Choroid plexus epithelial cell (primary cell): ENCODE measurements around the gene NDRG3.

Experiments
- DNase-seq: peaks from one replicate; pipeline ENCODE4 v3.0.0-alpha.2; 2010; ENCODE audit warnings: low read depth
- H3K4me3 ChIP-seq: 2 replicates; pipeline ENCODE4 v1.5.1; 2011; ENCODE audit warnings: low read depth, mild to moderate bottlenecking, control low read depth, low read length, moderate library complexity
- TF ChIP-seq, protein P1 (sequence below): conservative IDR thresholded peaks from 2 replicates; pipeline ENCODE4 v1.5.1; 2011; ENCODE audit warnings: low read depth, mild to moderate bottlenecking, control low read depth, inconsistent platforms, low read length, moderate library complexity

NDRG3 gene

DNA sequence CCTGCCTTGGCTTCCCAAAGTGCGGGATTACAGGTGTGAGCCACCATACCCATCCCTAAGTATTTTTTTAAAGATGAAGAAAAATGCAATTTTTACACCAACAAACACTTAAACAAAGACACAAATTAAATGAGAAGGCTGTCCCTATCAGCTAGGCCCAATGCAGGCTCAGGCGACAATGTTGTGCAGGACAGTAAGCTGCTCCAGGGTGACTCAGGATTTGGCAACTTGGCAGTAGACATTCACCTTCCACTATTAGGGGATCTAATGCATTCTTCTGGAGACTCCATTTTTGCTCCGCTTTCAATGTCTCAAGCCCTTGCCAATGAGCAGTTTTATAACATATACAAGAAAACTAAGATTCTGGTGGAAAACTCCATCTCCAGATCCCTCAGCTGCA lies 19.7 kb downstream of the NDRG3 start:
- no peak overlapping the region for H3K4me3 ChIP-seq
- TF ChIP-seq, protein P1, sequence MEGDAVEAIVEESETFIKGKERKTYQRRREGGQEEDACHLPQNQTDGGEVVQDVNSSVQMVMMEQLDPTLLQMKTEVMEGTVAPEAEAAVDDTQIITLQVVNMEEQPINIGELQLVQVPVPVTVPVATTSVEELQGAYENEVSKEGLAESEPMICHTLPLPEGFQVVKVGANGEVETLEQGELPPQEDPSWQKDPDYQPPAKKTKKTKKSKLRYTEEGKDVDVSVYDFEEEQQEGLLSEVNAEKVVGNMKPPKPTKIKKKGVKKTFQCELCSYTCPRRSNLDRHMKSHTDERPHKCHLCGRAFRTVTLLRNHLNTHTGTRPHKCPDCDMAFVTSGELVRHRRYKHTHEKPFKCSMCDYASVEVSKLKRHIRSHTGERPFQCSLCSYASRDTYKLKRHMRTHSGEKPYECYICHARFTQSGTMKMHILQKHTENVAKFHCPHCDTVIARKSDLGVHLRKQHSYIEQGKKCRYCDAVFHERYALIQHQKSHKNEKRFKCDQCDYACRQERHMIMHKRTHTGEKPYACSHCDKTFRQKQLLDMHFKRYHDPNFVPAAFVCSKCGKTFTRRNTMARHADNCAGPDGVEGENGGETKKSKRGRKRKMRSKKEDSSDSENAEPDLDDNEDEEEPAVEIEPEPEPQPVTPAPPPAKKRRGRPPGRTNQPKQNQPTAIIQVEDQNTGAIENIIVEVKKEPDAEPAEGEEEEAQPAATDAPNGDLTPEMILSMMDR: no peak
- DNase-seq: no peak

DNA sequence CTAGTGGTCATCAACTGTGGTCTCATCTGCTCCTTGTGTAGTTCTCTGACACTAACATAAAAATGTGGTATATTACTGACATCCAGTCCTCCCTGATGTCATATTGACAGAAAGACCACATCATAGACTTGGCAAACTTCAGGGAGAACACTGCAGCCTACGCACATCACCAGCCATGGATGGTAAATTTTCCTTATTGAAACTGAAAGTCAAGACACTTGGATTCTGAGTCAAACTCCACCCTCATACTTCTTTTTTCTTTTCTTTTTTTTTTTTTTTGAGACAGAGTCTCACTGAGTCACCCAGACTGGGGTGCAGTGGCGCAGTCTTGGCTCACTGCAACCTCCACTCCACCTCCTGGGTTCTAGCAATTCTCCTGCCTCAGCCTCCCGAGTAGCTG lies 25.4 kb downstream of the NDRG3 start:
- peak; percentile 13 for DNase-seq
- no peak overlapping the region for H3K4me3 ChIP-seq
- TF ChIP-seq, protein P1: no peak

DNA sequence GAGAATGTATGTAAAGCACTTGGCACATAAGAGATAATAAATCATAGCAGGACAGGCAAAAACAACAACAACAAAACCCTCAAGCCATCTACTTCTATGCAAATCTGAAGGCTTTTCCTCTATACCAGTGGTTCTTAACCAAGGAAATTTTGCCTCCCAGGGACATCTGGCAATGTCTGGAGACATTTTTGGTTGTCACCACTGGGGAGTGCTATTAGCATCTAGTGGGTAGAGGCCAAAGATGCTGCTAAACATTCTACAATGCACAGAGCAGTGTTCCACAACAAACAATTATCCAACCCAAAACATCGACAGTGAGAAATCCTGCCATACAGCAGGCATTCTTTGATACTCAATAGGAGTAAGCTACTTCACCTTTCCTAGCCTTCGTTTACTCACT lies 28.2 kb downstream of the NDRG3 start:
- no peak overlapping the region for H3K4me3 ChIP-seq
- TF ChIP-seq, protein P1: peak; percentile 34
- DNase-seq: peak; percentile 10

DNA sequence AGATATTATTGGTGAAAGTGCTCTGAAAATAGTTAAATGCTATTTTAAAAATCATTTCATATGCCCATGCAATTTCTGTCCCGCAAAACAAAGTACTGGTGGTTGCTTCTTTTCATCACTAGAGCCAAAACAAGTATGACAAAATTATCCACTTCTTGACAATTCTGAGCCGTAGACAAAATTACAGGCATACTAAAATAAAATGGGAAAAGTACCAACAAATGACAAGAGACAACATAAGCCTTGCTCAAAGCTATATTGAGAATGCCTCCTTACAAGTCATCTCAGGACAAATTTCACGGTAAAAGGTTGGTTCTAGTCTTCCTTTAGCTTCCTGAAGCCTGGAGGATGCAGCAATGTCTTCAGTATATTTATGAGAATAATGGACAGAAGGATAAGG lies 28.9 kb downstream of the NDRG3 start:
- TF ChIP-seq, protein P1: no peak
- DNase-seq: no peak
- H3K4me3 ChIP-seq: no peak overlapping the region

DNA sequence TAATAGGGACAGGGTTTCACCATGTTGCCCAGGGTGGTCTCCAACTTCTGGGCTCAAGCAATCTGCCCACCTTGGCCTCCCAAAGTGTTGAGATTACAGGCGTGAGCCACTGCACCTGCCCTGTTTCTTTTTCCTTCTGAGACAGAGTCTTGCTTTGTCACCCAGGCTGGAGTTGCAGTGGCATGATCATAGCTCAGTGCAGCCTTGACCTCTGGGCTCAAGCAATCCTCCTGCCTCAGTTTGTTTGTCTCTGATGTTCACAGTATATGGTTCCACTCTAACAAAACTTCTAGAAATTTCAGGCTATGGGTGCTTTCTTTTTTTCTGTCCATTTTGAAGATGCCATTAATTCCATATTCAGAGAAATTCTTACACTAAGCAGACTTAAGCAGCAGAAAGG lies 33.1 kb downstream of the NDRG3 start:
- no peak for DNase-seq
- TF ChIP-seq, protein P1: no peak

DNA sequence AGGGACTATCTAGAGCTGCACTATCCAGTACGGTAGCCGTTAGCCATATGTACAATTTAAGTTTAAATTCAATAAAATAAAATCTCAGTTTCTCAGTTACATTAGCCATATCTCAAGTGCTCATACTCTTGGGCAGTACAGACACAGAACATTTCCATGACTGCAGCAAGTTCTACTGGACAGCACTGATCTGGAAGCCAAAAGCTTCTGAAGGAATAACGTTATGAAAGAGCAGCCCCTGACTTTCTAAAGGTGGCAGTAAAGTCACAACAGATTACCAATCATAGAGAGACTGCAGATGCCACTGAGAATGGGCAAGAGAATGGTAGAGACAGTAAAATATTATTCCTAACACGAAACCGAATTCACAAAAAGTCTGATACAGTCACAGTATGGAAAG lies 36.8 kb downstream of the NDRG3 start:
- no peak for DNase-seq
- no peak overlapping the region for H3K4me3 ChIP-seq
- TF ChIP-seq, protein P1: no peak

More for the DNA sequence above, 33.1 kb downstream of the NDRG3 start:
- H3K4me3 ChIP-seq: no peak overlapping the region

DNA sequence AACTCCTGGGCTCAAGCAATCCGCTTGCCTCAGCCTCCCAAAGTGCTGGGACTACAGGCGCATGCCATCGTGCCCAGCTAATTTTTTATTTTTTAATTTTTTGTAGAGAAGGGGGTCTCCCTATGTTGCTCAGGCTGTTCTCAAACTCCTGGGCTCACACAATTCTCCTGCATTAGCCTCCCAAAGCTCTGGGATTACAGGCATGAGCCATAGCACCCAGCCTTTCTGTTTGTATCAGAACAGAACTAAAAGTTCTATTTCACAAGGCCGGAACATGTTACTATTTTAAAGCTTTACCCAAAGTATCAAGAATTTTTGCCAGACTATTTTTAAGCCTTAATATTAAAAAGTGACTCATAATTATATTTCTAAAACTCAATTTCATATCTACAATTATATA lies 42.4 kb downstream of the NDRG3 start:
- no peak for DNase-seq
- TF ChIP-seq, protein P1: no peak
- H3K4me3 ChIP-seq: no peak overlapping the region
